Activated CD4-positive, alpha-beta T cell treated with anti-CD3 and anti-CD28 coated beads, Interleukin-10, Interleukin-2, amounts not matched to agents 100 ng/mL and 50 ng/mL, durations not matched to agents 16 hours and 8 hours (primary cell): ENCODE results near the gene HMGN1.

Experiments used
- DNase-seq: peaks from one replicate; pipeline ENCODE4 v3.0.0-alpha.2; 2020

Gene HMGN1

GRCh38 chr21:39327727-39328126 is 21.2 kb downstream of the HMGN1 start:
- DNase-seq: no peak

GRCh38 chr21:39326607-39327307 is 22.1 kb downstream of the HMGN1 start:
- no peak for DNase-seq

- DNase-seq: no peak
Measured at GRCh38 chr21:39325458-39325857, 23.4 kb downstream of the HMGN1 start.

GRCh38 chr21:39321424-39321823 is 27.5 kb downstream of the HMGN1 start:
- DNase-seq: no peak

GRCh38 chr21:39319814-39320332 is 29.0 kb downstream of the HMGN1 start:
- no peak for DNase-seq

- DNase-seq: no peak
Measured at GRCh38 chr21:39319251-39319756, 29.6 kb downstream of the HMGN1 start.

- no peak for DNase-seq
Measured at GRCh38 chr21:39318091-39318959, 30.6 kb downstream of the HMGN1 start.

- DNase-seq: no peak
Measured at GRCh38 chr21:39317134-39318090, 31.5 kb downstream of the HMGN1 start.

- DNase-seq: no peak
Measured at GRCh38 chr21:39316729-39317128, 32.2 kb downstream of the HMGN1 start.

- DNase-seq: peak; percentile 83
Measured at GRCh38 chr21:39315603-39316445, 33.1 kb downstream of the HMGN1 start.

- peak; percentile 86 for DNase-seq
Measured at GRCh38 chr21:39314143-39315027, 34.5 kb downstream of the HMGN1 start.

- DNase-seq: peak; percentile 80
Measured at GRCh38 chr21:39313571-39314142, 35.2 kb downstream of the HMGN1 start, which contains the start of gene BRWD1. Gene BRWD1 (minus strand): TSS chr21:39313632. CDS start chr21:39313491, 141 bp downstream.

GRCh38 chr21:39313042-39313570 is 35.8 kb downstream of the HMGN1 start:
- DNase-seq: no peak

- peak; percentile 94 for DNase-seq
Measured at GRCh38 chr21:39312112-39313041, 36.5 kb downstream of the HMGN1 start.

- DNase-seq: no peak
Measured at GRCh38 chr21:39311164-39311563, 37.7 kb downstream of the HMGN1 start.

- no peak for DNase-seq
Measured at GRCh38 chr21:39307466-39307865, 41.4 kb downstream of the HMGN1 start.

- no peak for DNase-seq
Measured at GRCh38 chr21:39300587-39300986, 48.3 kb downstream of the HMGN1 start.

GRCh38 chr21:39296891-39297290 is 52.0 kb downstream of the HMGN1 start:
- DNase-seq: no peak
